Measurements from ENCODE around the gene SFN. TPM values are rescaled to one million over a fixed set of nuclear protein-coding genes. Genes with fewer than 3 reads are reported as not detected.

Gene SFN
- total and polyA plus RNA-seq, 2 of the 13 experiments (the other 11 are each of a cell fraction or from before 2014, with no cell fraction given), result 4.3 to 5.6 TPM

- TF ChIP-seq GFI1 (CRISPR knock-in tag; IDR thresholded peaks at IDR 0.05; ENCODE audit: borderline replicate concordance), result peak; percentile 36; the same call in 1 of the 2 replicates
- TF ChIP-seq, protein P1, sequence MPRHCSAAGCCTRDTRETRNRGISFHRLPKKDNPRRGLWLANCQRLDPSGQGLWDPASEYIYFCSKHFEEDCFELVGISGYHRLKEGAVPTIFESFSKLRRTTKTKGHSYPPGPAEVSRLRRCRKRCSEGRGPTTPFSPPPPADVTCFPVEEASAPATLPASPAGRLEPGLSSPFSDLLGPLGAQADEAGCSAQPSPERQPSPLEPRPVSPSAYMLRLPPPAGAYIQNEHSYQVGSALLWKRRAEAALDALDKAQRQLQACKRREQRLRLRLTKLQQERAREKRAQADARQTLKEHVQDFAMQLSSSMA (CRISPR knock-in tag; IDR thresholded peaks at IDR 0.05), result no peak
- TF ChIP-seq YY1 (IDR thresholded peaks at IDR 0.05; ENCODE audit: insufficient read depth, insufficient replicate concordance, low read depth, low read length), result peak; percentile 52
- no peak for TF ChIP-seq ZNF207 (IDR thresholded peaks at IDR 0.05; ENCODE audit: borderline replicate concordance)
- TF ChIP-seq FOXA1 (IDR thresholded peaks at IDR 0.05), result no peak
- TF ChIP-seq FOXA1 (CRISPR knock-in tag; IDR thresholded peaks at IDR 0.05), result no peak
- TF ChIP-seq RFX1 (IDR thresholded peaks at IDR 0.05), result no peak
- TF ChIP-seq, protein P2, sequence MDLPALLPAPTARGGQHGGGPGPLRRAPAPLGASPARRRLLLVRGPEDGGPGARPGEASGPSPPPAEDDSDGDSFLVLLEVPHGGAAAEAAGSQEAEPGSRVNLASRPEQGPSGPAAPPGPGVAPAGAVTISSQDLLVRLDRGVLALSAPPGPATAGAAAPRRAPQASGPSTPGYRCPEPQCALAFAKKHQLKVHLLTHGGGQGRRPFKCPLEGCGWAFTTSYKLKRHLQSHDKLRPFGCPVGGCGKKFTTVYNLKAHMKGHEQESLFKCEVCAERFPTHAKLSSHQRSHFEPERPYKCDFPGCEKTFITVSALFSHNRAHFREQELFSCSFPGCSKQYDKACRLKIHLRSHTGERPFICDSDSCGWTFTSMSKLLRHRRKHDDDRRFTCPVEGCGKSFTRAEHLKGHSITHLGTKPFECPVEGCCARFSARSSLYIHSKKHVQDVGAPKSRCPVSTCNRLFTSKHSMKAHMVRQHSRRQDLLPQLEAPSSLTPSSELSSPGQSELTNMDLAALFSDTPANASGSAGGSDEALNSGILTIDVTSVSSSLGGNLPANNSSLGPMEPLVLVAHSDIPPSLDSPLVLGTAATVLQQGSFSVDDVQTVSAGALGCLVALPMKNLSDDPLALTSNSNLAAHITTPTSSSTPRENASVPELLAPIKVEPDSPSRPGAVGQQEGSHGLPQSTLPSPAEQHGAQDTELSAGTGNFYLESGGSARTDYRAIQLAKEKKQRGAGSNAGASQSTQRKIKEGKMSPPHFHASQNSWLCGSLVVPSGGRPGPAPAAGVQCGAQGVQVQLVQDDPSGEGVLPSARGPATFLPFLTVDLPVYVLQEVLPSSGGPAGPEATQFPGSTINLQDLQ (CRISPR knock-in tag; IDR thresholded peaks at IDR 0.05), result no peak
- no peak for TF ChIP-seq NFE2L2 (IDR thresholded peaks at IDR 0.05; ENCODE audit: low read length)
- TF ChIP-seq, protein P3, sequence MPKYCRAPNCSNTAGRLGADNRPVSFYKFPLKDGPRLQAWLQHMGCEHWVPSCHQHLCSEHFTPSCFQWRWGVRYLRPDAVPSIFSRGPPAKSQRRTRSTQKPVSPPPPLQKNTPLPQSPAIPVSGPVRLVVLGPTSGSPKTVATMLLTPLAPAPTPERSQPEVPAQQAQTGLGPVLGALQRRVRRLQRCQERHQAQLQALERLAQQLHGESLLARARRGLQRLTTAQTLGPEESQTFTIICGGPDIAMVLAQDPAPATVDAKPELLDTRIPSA (CRISPR knock-in tag; IDR thresholded peaks at IDR 0.05; ENCODE audit: borderline replicate concordance), result no peak
- TF ChIP-seq RAD21 (CRISPR knock-in tag; IDR thresholded peaks at IDR 0.05), result peak; percentile 9; the same call in 1 of the 2 replicates
- TF ChIP-seq, protein P4, sequence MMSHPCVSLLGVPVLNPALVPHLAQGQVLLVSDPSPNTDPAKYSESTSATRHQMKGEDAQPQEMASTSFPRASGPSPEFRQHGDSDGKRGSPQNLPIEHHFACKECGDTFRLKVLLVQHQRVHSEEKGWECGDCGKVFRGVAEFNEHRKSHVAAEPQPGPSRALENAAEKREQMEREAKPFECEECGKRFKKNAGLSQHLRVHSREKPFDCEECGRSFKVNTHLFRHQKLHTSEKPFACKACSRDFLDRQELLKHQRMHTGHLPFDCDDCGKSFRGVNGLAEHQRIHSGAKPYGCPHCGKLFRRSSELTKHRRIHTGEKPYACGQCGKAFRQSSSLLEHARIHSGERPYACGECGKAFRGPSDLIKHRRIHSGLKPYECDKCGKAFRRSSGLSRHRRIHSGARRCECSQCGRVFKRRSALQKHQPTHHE (CRISPR knock-in tag; IDR thresholded peaks at IDR 0.05; ENCODE audit: borderline replicate concordance), result no peak
- TF ChIP-seq CENPT (CRISPR knock-in tag; IDR thresholded peaks at IDR 0.05; ENCODE audit: low read depth), result no peak
- TF ChIP-seq ZNF446 (CRISPR knock-in tag; IDR thresholded peaks at IDR 0.05), result no peak
- no peak for TF ChIP-seq PRPF4 (IDR thresholded peaks at IDR 0.05; ENCODE audit: low read depth, low read length, poor library complexity, severe bottlenecking)
- no peak for TF ChIP-seq JUN (CRISPR knock-in tag; IDR thresholded peaks at IDR 0.05)
- no peak for TF ChIP-seq PLSCR1 (CRISPR knock-in tag; IDR thresholded peaks at IDR 0.05; ENCODE audit: borderline replicate concordance)
- no peak for TF ChIP-seq FOXP1 (IDR thresholded peaks at IDR 0.05)
- TF ChIP-seq FOXP1 (CRISPR knock-in tag; IDR thresholded peaks at IDR 0.05), result no peak
- no peak for TF ChIP-seq NFRKB (IDR thresholded peaks at IDR 0.05)
- TF ChIP-seq ZNF557 (CRISPR knock-in tag; IDR thresholded peaks at IDR 0.05), result no peak
- TF ChIP-seq, protein P5, sequence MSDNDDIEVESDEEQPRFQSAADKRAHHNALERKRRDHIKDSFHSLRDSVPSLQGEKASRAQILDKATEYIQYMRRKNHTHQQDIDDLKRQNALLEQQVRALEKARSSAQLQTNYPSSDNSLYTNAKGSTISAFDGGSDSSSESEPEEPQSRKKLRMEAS (IDR thresholded peaks at IDR 0.05), result peak; percentile 29; the same call in 1 of the 2 replicates
Observed at GRCh38 chr1:26826261-26827105, 36.5 kb upstream of the SFN start, which contains the start of gene ZDHHC18 (continued).

All from HepG2 (cell line).